SK-N-SH treated with all-trans-retinoic acid at 6 μM for 48 hours (cell line): ENCODE measurements around the gene STPG2.

ENCODE experiments used
- CREB5 ChIP-seq: fragments of 250-450 bp; sonication (Bioruptor Pico); IDR thresholded peaks from 2 replicates; pipeline ENCODE4 v1.5.1; 2020; ENCODE audit warnings: low read depth, mild to moderate bottlenecking, moderate library complexity
- CSDC2 ChIP-seq: fragments of 250-450 bp; sonication (Bioruptor Pico); IDR thresholded peaks from 2 replicates; pipeline ENCODE4 v1.5.0; 2020; ENCODE audit warnings: mild to moderate bottlenecking, moderate library complexity
- ESRRG ChIP-seq: fragments of 250-450 bp; sonication (Bioruptor Pico); IDR thresholded peaks from 2 replicates; pipeline ENCODE4 v1.6.1; 2021; ENCODE audit warnings: mild to moderate bottlenecking
- ISL1 ChIP-seq: fragments of 250-450 bp; sonication (Bioruptor Pico); IDR thresholded peaks from 2 replicates; pipeline ENCODE4 v2.1.2; 2022; ENCODE audit warnings: mild to moderate bottlenecking, moderate library complexity
- OSR1 ChIP-seq: fragments of 250-450 bp; sonication (Bioruptor Pico); IDR thresholded peaks from 2 replicates; pipeline ENCODE4 v1.8.0; 2022; ENCODE audit warnings: moderate library complexity, mild to moderate bottlenecking, inconsistent platforms
- PATZ1 ChIP-seq: fragments of 250-450 bp; sonication (Bioruptor Pico); IDR thresholded peaks from 2 replicates; pipeline ENCODE4 v1.8.0; 2020; ENCODE audit warnings: mild to moderate bottlenecking, moderate library complexity, borderline replicate concordance
- RARB ChIP-seq: fragments of 250-450 bp; sonication (Bioruptor Pico); IDR thresholded peaks from 2 replicates; pipeline ENCODE4 v1.8.0; 2021; ENCODE audit warnings: mild to moderate bottlenecking, moderate library complexity
- TCF4 ChIP-seq: fragments of 250-450 bp; sonication (Bioruptor Pico); IDR thresholded peaks from 2 replicates; pipeline ENCODE4 v1.8.0; 2021; ENCODE audit warnings: mild to moderate bottlenecking, moderate library complexity, borderline replicate concordance
- TOX ChIP-seq: fragments of 250-450 bp; sonication (Bioruptor Pico); IDR thresholded peaks from 2 replicates; pipeline ENCODE4 v1.8.0; 2021; ENCODE audit warnings: mild to moderate bottlenecking, moderate library complexity, borderline replicate concordance
- ZFP3 ChIP-seq: fragments of 250-450 bp; sonication (Bioruptor Pico); IDR thresholded peaks from 2 replicates; pipeline ENCODE4 v1.5.0; 2020; ENCODE audit warnings: mild to moderate bottlenecking, moderate library complexity
- ZFP30 ChIP-seq: fragments of 450-650 bp; formaldehyde crosslinking; IDR thresholded peaks from 2 replicates; pipeline ENCODE4 v1.5.0; 2022; ENCODE audit warnings: mild to moderate bottlenecking, moderate library complexity
- ZNF8 ChIP-seq: fragments of 450-650 bp; formaldehyde crosslinking; IDR thresholded peaks from 2 replicates; pipeline ENCODE4 v1.5.0; 2020; ENCODE audit warnings: mild to moderate bottlenecking, moderate library complexity

GRCh38 chr4:97585274-97585673, 558.0 kb downstream of the STPG2 start:
- TF ChIP-seq CSDC2 (CRISPR knock-in tag) (no peak), CREB5 (CRISPR knock-in tag) (no peak), ZFP3 (CRISPR knock-in tag) (no peak), ISL1 (CRISPR knock-in tag) (no peak), PATZ1 (CRISPR knock-in tag) (no peak), TCF4 (CRISPR knock-in tag) (no peak), ESRRG (CRISPR knock-in tag) (no peak), ZFP30 (no peak), OSR1 (CRISPR knock-in tag) (no peak), ZNF8 (CRISPR knock-in tag) (no peak), RARB (CRISPR knock-in tag) (no peak), TOX (no peak)
